KMS-11 (cell line): ENCODE data around the gene NUBP2.

ENCODE experiments used
- H2AFZ ChIP-seq: fragments of 200-600 bp; sonication (generic); 2 replicates; pipeline ENCODE4 v1.6.1; 2016; ENCODE audit warnings: antibody characterized with exemption, mixed run types, low read depth
- H3K27ac ChIP-seq: fragments of 200-600 bp; sonication (generic); 2 replicates; pipeline ENCODE4 v1.6.1; 2016; ENCODE audit warnings: mild to moderate bottlenecking, mixed run types
- H3K27me3 ChIP-seq: fragments of 200-600 bp; sonication (generic); 2 replicates; pipeline ENCODE4 v1.6.1; 2017; ENCODE audit warnings: mild to moderate bottlenecking, low read depth, mixed run types, moderate library complexity; ENCODE audit not compliant: insufficient read depth
- H3K36me3 ChIP-seq: fragments of 200-600 bp; sonication (generic); 2 replicates; pipeline ENCODE4 v1.6.1; 2017; ENCODE audit warnings: mild to moderate bottlenecking, mixed run types; ENCODE audit not compliant: insufficient read depth
- H3K4me1 ChIP-seq: fragments of 200-600 bp; sonication (generic); 2 replicates; pipeline ENCODE4 v1.6.1; 2016; ENCODE audit warnings: mild to moderate bottlenecking, low read depth, mixed run types; ENCODE audit not compliant: poor library complexity, severe bottlenecking
- H3K4me2 ChIP-seq: fragments of 200-600 bp; sonication (generic); 2 replicates; pipeline ENCODE4 v1.7.0; 2016; ENCODE audit warnings: mild to moderate bottlenecking, mixed run types
- H3K4me3 ChIP-seq: fragments of 200-600 bp; sonication (generic); IDR thresholded peaks from 2 replicates; pipeline ENCODE4 v1.6.1; 2017; ENCODE audit warnings: low read depth, low read length, mixed read lengths; ENCODE audit not compliant: insufficient read depth
- H3K79me2 ChIP-seq: fragments of 200-600 bp; sonication (generic); 2 replicates; pipeline ENCODE4 v1.6.1; 2016; ENCODE audit warnings: low read depth, mixed run types; ENCODE audit not compliant: insufficient read depth
- H3K9ac ChIP-seq: fragments of 200-600 bp; sonication (generic); 2 replicates; pipeline ENCODE4 v1.6.1; 2016; ENCODE audit warnings: mild to moderate bottlenecking, mixed run types
- H4K20me1 ChIP-seq: fragments of 200-600 bp; sonication (generic); 2 replicates; pipeline ENCODE4 v1.6.1; 2016; ENCODE audit warnings: mild to moderate bottlenecking, mixed run types; ENCODE audit not compliant: insufficient read depth
- TF ChIP-seq, protein P1 (sequence below): fragments of 200-600 bp; sonication (generic); conservative IDR thresholded peaks from 2 replicates; pipeline ENCODE4 v1.6.1; 2017; ENCODE audit warnings: low read depth, mild to moderate bottlenecking, antibody characterized with exemption, low read length, moderate library complexity, mixed read lengths

Gene NUBP2

GRCh38 chr16:1817716-1818115 is 35.0 kb downstream of the NUBP2 start:
- Histone ChIP-seq H3K27ac (no peak overlapping the region), H3K9ac (no peak overlapping the region), H3K79me2 (no peaks in the 10 kb centered on the region), H4K20me1 (no peaks in the 10 kb centered on the region), H3K4me3 (no peak overlapping the region), H3K4me1 (no peaks in the 10 kb centered on the region), H3K27me3 (no peaks in the 10 kb centered on the region), H3K36me3 (no peaks in the 10 kb centered on the region), H3K4me2 (no peak overlapping the region), H2AFZ (no peak overlapping the region)
- TF ChIP-seq, protein P1, sequence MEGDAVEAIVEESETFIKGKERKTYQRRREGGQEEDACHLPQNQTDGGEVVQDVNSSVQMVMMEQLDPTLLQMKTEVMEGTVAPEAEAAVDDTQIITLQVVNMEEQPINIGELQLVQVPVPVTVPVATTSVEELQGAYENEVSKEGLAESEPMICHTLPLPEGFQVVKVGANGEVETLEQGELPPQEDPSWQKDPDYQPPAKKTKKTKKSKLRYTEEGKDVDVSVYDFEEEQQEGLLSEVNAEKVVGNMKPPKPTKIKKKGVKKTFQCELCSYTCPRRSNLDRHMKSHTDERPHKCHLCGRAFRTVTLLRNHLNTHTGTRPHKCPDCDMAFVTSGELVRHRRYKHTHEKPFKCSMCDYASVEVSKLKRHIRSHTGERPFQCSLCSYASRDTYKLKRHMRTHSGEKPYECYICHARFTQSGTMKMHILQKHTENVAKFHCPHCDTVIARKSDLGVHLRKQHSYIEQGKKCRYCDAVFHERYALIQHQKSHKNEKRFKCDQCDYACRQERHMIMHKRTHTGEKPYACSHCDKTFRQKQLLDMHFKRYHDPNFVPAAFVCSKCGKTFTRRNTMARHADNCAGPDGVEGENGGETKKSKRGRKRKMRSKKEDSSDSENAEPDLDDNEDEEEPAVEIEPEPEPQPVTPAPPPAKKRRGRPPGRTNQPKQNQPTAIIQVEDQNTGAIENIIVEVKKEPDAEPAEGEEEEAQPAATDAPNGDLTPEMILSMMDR: no peak

GRCh38 chr16:1818204-1818872 is 35.6 kb downstream of the NUBP2 start:
- Histone ChIP-seq H3K27me3 (no peaks in the 10 kb centered on the region), H3K36me3 (no peaks in the 10 kb centered on the region), H3K79me2 (no peaks in the 10 kb centered on the region), H3K4me1 (no peaks in the 10 kb centered on the region), H3K4me3 (no peak overlapping the region), H4K20me1 (no peaks in the 10 kb centered on the region), H2AFZ (no peak overlapping the region), H3K9ac (no peak overlapping the region), H3K27ac (no peak overlapping the region), H3K4me2 (no peak overlapping the region)
- TF ChIP-seq, protein P1: no peak

- Histone ChIP-seq H2AFZ (no peak overlapping the region), H3K27me3 (no peaks in the 10 kb centered on the region), H3K4me3 (no peak overlapping the region), H3K9ac (no peak overlapping the region), H3K79me2 (no peaks in the 10 kb centered on the region), H3K27ac (no peak overlapping the region), H3K4me1 (no peaks in the 10 kb centered on the region), H4K20me1 (no peaks in the 10 kb centered on the region), H3K4me2 (no peak overlapping the region), H3K36me3 (no peaks in the 10 kb centered on the region)
- TF ChIP-seq, protein P1: no peak
Observed at GRCh38 chr16:1818873-1819525, 36.2 kb downstream of the NUBP2 start.

- H3K4me1 ChIP-seq: no peaks in the 10 kb centered on the region
- H2AFZ ChIP-seq: no peak overlapping the region
- TF ChIP-seq, protein P1: no peak
- no peaks in the 10 kb centered on the region for H3K36me3 ChIP-seq
- H3K9ac ChIP-seq: no peak overlapping the region
- H3K4me3 ChIP-seq: no peak overlapping the region
- no peaks in the 10 kb centered on the region for H4K20me1 ChIP-seq
- H3K4me2 ChIP-seq: no peak overlapping the region
- no peak overlapping the region for H3K27ac ChIP-seq
- 0 out of 2 replicates have a peak, but pooled peaks cover 3% of the 10 kb centered on the region for H3K79me2 ChIP-seq
- H3K27me3 ChIP-seq: no peaks in the 10 kb centered on the region
Observed at GRCh38 chr16:1819611-1820010, 36.9 kb downstream of the NUBP2 start.
